SH-SY5Y (cell line): ENCODE data around the gene C1orf226.

Source experiments
- GATA2 ChIP-seq: IDR thresholded peaks from 2 replicates; pipeline ENCODE4 v1.6.1; 2011; ENCODE audit warnings: mild to moderate bottlenecking, low read depth, low read length
- GATA3 ChIP-seq: IDR thresholded peaks from 2 replicates; pipeline ENCODE4 v1.6.1; 2011; ENCODE audit warnings: low read depth, mild to moderate bottlenecking, low read length, moderate library complexity

Gene C1orf226, protein sequence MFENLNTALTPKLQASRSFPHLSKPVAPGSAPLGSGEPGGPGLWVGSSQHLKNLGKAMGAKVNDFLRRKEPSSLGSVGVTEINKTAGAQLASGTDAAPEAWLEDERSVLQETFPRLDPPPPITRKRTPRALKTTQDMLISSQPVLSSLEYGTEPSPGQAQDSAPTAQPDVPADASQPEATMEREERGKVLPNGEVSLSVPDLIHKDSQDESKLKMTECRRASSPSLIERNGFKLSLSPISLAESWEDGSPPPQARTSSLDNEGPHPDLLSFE

DNA sequence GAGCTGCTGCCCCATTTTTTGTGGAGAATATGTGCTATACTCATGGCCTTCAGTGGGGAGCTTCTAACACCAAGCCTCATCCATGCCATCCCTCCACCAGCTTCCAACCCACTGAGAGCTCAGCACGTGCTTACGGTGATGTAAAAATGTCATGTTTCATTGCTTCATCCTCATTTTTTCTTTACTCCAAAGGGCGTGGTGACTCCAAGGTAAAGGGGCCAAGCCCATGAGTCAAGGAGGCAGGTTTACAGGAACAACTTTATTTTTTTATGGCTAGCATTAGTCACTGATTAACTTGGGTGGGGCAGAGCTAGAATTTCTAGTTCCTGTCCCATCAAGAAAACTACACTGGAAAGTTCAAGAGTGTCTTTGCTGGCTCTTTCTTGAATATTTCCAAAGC, at the start of gene C1orf226:
Gene C1orf226, plus strand, starts transcription at position 346 of the 400 bp plus-strand sequence. CDS start 174 bp downstream, outside the sequence.
- TF ChIP-seq GATA2 (no peak), GATA3 (no peak)

DNA sequence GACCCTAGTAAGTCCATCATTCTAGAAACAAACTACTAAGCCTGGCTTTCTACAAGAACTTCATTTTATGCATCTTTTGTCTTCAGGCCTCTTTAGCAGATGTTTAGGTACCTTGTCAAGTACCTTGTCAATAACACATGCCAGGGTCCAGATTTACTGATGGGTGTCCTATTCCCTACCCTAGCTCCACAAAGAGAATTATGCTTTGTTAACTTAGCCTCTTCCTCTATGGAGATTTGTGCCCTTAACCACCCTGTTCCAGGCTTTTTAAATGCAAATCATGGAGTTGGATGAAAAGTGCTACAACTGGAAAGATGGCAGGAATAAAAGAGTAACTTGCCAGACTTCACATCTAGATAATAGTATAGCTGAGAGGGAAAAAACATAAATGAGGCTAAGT, 47.5 kb upstream of the C1orf226 start:
- no peak for TF ChIP-seq GATA2
- TF ChIP-seq GATA3, result no peak

DNA sequence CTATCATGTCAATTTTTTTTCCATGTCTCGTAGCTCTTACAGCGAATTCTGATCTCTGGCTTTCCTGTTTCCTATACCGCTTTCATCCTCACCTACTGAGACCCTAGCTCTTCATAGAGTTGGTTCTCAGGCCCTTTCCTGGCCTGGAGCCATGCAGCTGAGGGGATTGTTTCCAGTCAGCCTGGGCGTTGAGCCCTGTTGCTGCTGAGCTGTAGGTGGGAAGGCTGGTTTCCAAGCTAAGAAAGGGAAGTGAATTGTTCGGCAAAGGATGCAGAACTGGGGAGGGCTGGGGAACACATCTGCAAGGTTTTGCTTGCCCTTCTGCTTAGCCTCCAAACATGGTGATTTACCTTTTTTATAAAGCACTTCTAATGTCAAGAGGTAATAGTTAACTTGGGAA, 46.4 kb upstream of the C1orf226 start:
- no peak for TF ChIP-seq GATA3
- TF ChIP-seq GATA2, result no peak

DNA sequence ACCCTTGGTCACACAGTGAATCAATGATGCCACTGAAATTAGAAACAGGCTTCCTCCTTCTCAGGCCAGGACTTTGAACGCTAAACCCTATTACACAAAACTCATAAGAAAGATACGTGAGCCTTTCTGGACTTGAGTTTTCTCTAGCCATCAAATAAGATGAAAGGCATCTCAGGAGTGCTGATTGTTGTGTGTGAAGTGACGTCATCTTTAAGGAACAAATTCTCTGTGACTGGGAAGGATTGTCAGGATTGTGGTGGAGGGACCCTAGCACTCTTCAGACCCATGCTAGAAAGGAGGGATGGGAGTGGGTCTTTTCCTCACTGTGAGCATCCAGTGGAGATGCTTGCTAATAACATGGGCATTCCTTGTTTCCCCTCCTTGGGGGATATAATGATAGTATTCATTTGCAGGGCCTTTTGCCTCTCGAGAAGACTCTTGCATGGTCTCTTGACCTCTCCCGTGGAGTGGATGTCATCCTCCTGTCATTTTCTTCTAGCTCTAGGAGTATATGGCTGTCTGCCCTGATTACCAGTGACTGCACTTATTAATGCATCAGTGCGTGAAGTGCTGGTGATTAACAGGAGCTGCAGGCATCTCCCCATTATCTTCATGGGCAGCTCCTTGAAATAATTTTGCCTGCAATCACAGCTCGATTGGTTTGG, 44.8 kb upstream of the C1orf226 start:
- TF ChIP-seq GATA2 (no peak), GATA3 (no peak)

DNA sequence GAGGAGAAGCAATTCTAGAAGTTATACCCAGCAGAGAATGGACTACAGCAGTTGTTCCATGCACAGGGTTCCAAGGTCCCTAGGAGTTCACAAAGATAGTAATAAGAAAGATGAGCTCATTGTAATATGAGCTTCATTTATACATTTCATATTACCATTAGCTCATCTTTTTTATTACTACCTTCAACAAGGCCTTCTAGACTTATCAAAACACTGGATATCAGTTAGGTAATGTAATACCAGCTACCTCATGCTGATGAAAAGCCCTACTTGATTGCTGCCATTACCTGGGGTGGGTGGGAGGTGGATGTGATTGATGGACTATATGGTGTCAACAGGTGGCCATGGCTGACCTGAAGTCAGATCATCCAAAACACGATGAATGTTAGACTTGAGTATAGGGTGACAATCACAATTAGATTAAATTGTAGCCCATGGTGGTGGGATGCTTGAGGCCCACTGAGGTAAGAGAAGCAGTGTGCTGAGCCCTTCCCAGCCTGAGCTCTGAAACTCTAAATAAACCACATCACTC, 39.0 kb upstream of the C1orf226 start:
- no peak for TF ChIP-seq GATA2
- TF ChIP-seq GATA3, result no peak

DNA sequence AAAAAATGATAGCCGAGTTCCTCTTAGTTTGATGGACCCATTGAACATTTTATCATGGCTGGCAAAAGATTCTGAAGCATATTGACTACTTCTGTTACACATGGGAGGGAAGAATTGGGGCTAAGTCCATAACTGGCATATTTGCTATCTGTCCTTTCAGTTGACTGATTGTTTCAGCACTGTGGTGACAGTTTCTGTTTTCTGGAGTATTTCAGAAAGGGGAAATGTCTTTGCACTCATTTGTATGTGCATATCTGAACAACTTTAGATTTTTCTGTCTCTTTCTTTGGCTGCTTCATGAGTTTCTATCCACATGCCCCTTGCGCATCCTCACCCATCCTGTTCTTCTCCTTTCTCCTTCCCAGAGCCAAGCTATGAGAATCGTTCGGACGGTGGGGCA, 38.1 kb upstream of the C1orf226 start:
- TF ChIP-seq GATA3, result no peak
- no peak for TF ChIP-seq GATA2

DNA sequence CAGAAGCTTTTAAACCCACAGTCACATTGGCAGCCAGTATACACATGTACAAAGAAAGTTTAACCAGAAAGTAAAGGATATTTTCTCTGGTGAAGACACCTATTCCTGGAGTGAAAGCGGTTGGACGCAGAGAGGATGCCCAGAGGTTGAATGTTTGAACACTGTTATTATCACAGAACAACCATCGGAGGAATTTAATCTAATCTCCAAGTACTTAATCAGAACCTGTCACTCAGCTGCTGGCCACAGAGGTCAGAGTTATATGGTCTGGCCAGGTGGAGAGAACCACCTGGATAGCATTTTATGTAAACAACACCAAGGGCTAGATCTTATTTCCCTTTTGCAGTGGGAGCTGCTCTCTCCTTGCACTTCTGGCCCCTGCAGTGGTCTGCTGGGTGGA, 34.2 kb upstream of the C1orf226 start:
- TF ChIP-seq GATA3 (no peak), GATA2 (no peak)

DNA sequence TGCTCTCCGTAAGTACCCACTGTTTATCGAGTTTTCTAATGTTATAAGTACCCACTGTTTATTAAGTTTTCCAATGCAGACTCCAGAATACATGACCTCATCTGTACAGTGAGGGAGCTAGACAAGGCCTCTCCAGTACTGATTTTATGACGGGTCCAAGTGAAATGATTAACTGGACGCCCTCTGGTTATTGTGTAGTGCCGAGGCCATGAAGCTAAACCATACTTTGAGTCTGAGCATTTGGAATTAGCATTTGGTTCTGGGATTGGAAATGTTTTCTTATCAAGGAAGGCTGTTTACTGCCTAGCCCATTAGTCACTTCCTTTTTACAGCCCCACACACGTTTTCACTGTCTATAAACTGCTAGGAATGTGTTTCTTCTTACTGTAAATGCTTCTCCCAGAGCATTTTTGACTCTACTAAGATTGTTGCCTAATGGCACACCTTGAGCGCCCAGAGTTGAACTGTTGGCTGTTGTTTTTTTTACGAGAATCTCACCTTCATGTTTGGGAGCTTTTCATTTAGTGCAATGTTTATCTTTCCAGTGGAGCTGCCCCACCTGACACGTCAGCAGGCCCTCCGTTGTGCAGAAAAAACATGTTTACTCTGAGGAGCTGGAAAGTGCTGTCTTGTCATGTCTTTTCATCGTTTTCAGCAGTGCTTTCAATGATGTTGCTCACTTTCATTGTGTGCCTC, 31.7 kb upstream of the C1orf226 start:
- TF ChIP-seq GATA2 (no peak), GATA3 (no peak)

DNA sequence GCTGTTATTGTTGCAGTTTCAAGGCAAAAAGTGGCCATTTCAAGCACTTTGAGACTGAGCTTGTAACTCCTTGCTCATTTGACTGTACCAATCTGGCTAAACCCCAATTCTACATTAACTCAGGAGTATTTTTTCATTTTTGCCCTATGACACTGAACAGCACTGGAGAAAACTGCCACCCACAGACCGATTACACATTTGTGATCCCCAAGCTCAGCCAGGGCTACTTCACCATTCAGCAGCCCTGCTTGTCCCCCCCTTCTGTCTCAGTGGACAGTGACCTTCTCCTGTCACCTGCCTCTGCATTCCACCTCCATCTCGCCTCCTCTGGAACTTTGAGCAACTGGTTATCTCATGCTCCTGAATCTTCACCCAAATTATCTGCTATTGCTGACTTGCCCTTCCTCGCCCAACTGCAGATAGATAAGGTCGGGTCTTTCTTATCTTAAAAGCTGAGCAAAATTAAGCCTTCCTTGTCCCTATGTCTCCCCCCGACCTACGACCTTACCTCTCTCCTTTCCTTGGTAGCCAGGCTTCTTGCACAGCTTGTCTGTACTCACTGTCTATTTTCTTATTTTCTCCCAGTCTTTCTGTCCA, 30.2 kb upstream of the C1orf226 start:
- TF ChIP-seq GATA3 (no peak), GATA2 (no peak)

DNA sequence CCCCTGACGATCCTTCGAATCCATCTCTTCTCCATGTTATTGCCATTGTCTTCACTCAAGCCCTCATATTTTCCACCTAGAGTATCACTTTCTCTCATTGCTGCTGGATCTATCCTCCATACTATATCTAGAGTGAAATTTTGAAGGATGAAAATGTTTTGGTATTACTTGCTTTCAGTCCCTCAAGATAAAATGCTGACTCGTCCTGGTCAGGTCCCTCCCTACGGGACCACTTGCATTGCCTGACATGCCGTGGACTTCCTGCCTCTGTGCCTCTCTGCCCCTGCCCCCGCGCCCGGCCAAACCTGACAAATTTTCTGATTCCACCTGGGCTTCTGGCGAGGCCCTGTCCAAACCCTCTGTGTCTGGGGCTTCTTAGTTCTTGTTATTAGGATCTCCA, 28.4 kb upstream of the C1orf226 start:
- TF ChIP-seq GATA3 (no peak), GATA2 (no peak)

DNA sequence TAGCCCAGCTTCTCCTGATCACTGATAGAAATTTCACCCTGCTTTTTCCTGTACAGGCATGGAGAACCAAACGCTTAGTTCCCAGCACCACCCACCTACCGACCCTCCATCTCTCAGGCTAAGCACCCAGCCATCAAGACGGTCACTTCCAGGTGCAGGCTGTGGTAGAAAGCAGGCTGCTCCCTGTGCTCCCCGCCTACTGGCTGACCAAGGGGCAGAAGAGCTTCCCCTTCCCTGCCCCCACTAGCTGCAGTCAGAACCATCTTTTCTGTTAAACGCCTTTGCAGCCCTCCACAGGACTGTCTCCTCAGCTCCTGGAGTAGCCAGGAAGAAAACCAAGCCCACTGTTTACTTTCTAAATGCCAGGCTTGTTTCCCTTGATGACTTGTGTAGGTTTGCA, 27.8 kb upstream of the C1orf226 start:
- no peak for TF ChIP-seq GATA3
- TF ChIP-seq GATA2, result no peak

DNA sequence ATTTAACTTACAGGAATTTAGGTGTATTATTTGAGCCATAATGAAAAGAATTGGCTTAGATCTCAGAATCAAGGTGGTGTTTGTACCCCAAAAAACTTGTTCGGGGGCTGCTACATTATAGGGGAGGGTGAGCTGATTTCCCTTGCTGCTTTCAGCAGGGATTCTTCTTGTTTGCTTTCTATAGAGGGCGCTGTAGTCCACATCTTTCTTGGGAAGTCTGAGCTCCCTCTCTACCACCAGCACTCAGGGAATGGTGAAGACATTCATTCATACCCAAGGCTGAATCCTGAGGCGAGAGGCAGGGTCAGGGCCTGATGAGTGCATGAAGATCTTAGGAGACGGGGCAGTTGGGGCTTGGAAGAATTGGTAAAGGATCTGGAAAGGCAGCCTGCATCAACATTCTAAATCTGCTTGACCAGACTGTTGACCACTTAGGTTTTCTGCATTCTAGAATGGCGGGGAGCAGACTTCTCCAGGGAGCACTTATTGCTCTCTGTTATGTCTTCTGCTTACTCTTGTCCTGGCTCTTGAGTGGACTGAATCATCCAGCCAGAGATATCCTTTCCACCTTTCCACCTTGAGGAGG, 23.8 kb upstream of the C1orf226 start:
- no peak for TF ChIP-seq GATA2
- TF ChIP-seq GATA3, result no peak

DNA sequence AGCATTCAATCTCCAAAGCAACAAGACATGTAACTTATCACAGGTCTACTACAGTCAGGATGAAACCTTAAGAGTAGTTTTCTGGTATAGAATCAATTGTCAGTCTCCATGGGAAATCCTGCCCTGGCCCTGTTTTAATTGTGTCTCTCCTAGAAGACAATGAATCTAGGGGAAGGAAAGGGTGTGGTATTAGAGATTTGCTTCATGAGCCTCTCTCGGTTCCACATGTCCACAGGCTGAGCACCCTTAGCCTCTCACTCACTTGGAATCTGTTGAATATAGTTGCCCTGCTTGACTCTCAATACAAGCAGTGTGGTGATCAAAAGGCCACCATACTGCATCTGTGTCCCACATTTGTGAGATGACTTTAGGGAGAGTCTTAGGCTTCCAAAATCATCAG, 22.6 kb upstream of the C1orf226 start:
- TF ChIP-seq GATA2 (no peak), GATA3 (no peak)
